HEK293T (cell line): ENCODE data around the gene MAN1B1.

Source experiments
- CTCF ChIA-PET: fragments of 350-600 bp; formaldehyde crosslinking; extraction: SDS; loops from one replicate; lab custom pipeline; 2021; ENCODE audit warnings: antibody characterized with exemption, inconsistent platforms; lab: Yijun Ruan, JAX
- POLR2A ChIA-PET: fragments of 350-600 bp; formaldehyde crosslinking; extraction: SDS; loops from one replicate; lab custom pipeline; 2020; ENCODE audit warnings: antibody characterized with exemption, inconsistent platforms; lab: Yijun Ruan, JAX
- DNase-seq: peaks from one replicate; pipeline ENCODE4 v3.0.0; 2012; ENCODE audit warnings: mixed read lengths; ENCODE audit errors: extremely low spot score
- ARNT ChIP-seq: fragments of 450-650 bp; IDR thresholded peaks from 2 replicates; pipeline ENCODE4 v1.6.1; 2017; ENCODE audit warnings: mild to moderate bottlenecking
- BHLHE40 ChIP-seq: fragments of 450-650 bp; IDR thresholded peaks from 2 replicates; pipeline ENCODE4 v1.6.1; 2016; ENCODE audit warnings: mild to moderate bottlenecking, moderate library complexity, borderline replicate concordance
- CTBP1 ChIP-seq: fragments of 450-650 bp; IDR thresholded peaks from 2 replicates; pipeline ENCODE4 v1.6.1; 2016; ENCODE audit warnings: borderline replicate concordance
- ELF4 ChIP-seq: fragments of 450-650 bp; IDR thresholded peaks from 2 replicates; pipeline ENCODE4 v1.6.1; 2017; ENCODE audit warnings: antibody characterized with exemption
- FOXA1 ChIP-seq: fragments of 450-650 bp; IDR thresholded peaks from 2 replicates; pipeline ENCODE4 v1.6.1; 2016; ENCODE audit warnings: mild to moderate bottlenecking
- FOXK2 ChIP-seq: fragments of 450-650 bp; IDR thresholded peaks from 2 replicates; pipeline ENCODE4 v1.6.1; 2016; ENCODE audit warnings: mild to moderate bottlenecking
- FOXM1 ChIP-seq: fragments of 450-650 bp; IDR thresholded peaks from 2 replicates; pipeline ENCODE4 v1.6.1; 2017; ENCODE audit warnings: mild to moderate bottlenecking, borderline replicate concordance
- HDGF ChIP-seq: fragments of 450-650 bp; IDR thresholded peaks from 2 replicates; pipeline ENCODE4 v1.6.1; 2017; ENCODE audit warnings: antibody characterized with exemption, borderline replicate concordance
- L3MBTL2 ChIP-seq: fragments of 450-650 bp; conservative IDR thresholded peaks from 2 replicates; pipeline ENCODE4 v1.6.1; 2016; ENCODE audit warnings: mild to moderate bottlenecking
- LEF1 ChIP-seq: fragments of 450-650 bp; IDR thresholded peaks from 2 replicates; pipeline ENCODE4 v1.6.1; 2017; ENCODE audit warnings: mild to moderate bottlenecking, borderline replicate concordance
- NFRKB ChIP-seq: fragments of 450-650 bp; IDR thresholded peaks from 2 replicates; pipeline ENCODE4 v1.6.1; 2016; ENCODE audit warnings: mild to moderate bottlenecking, moderate library complexity
- PKNOX1 ChIP-seq: fragments of 450-650 bp; IDR thresholded peaks from 2 replicates; pipeline ENCODE4 v1.6.1; 2016
- SP1 ChIP-seq: fragments of 450-650 bp; IDR thresholded peaks from 2 replicates; pipeline ENCODE4 v1.6.1; 2017
- SUZ12 ChIP-seq: fragments of 450-650 bp; IDR thresholded peaks from 2 replicates; pipeline ENCODE4 v1.6.1; 2016; ENCODE audit warnings: mild to moderate bottlenecking
- TARDBP ChIP-seq: fragments of 450-650 bp; IDR thresholded peaks from 2 replicates; pipeline ENCODE4 v1.6.1; 2016
- ZNF384 ChIP-seq: fragments of 450-650 bp; IDR thresholded peaks from 2 replicates; pipeline ENCODE4 v1.6.1; 2016

MAN1B1 gene

DNA sequence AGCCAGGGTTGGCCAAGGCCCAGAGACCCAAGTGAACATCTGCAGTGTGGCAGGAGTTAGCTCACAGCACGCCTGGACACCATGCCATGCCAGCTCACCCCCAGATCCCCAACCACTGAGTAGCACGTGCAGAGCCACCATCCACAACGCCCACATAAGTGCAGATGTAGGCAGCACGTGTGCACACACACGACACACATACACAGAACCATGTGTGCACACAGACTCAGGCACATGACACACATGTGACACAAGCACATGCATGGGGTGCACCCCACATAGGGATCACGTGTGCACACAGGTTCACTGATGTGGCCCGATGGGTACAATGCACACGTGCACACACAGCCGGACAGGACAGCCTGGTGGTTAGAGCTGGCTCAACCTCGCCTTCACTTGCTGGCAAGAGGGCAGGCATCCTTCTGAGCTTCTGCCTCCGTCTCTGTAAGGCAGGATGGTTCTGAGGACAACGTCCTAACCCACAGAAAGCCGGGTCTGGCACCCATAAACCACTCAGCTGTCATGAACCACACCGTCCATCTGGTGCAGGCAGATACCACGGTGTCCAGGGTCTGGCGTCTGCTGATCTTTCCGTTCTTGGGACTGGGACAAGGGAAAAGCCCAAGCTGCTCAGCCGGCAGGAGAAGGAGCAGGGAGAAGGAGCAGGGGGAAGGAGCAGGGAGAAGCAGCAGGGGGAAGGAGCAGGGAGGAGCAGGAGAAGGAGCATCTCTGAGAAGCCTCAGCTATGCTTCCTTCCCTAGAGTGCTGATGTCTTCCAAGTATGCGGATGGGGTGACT lies 71.0 kb downstream of the MAN1B1 start:
- ChIA-PET CTCF (interaction anchor here (1.0 to 1.9 kb wide), 2 partner anchors 10 to 70 kb away, joined by 3 to 5 read pairs; partner anchors contain the start of gene RNF224), POLR2A (interaction anchor here (0.9 to 2.7 kb wide), 3 partner anchors 11 to 310 kb away, joined by 3 to 21 read pairs (median 3); no protein-coding TSS in a partner anchor)
- TF ChIP-seq SUZ12: no peak
- no peak for TF ChIP-seq PKNOX1
- TF ChIP-seq FOXM1: no peak
- no peak for TF ChIP-seq FOXK2
- TF ChIP-seq FOXA1: no peak
- TF ChIP-seq HDGF: no peak
- no peak for TF ChIP-seq NFRKB
- TF ChIP-seq L3MBTL2: no peak
- no peak for TF ChIP-seq BHLHE40
- no peak for TF ChIP-seq ZNF384
- no peak for TF ChIP-seq CTBP1
- no peak for TF ChIP-seq ARNT
- TF ChIP-seq ELF4: no peak
- TF ChIP-seq LEF1: no peak
- TF ChIP-seq TARDBP: no peak
- TF ChIP-seq SP1: no peak
- no peak for DNase-seq

DNA sequence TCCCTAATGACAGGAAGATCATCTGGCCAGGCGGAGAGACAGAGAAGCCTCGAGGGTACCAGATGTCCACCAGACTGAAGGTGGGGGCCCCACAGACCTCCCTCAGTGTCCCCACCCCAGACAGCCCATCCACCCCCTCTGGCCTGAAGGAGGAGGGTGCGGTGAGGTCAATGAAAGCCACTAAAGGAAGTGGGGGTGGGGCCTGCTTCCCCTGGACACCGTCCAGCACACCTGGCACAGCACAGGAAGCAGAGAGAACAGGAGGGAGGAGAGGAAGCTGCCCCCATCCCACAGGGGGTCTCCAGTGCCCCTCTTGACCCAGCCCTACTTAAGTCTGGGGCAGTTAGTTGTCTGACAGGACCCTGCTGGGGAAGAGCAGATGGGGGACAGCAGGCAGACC lies 71.8 kb downstream of the MAN1B1 start:
- CTCF ChIA-PET: interaction anchor here (1.0 kb wide), 1 partner anchor 69 kb away, joined by 3 read pairs; the partner anchor contains the start of gene RNF224

More for the DNA sequence above, 71.8 kb downstream of the MAN1B1 start:
- no peak for TF ChIP-seq FOXM1
- TF ChIP-seq PKNOX1: no peak
- no peak for TF ChIP-seq ELF4
- no peak for TF ChIP-seq FOXK2
- no peak for TF ChIP-seq L3MBTL2
- TF ChIP-seq CTBP1: no peak
- TF ChIP-seq TARDBP: no peak
- TF ChIP-seq BHLHE40: no peak
- no peak for TF ChIP-seq SUZ12
- TF ChIP-seq ARNT: no peak
- no peak for TF ChIP-seq HDGF
- no peak for TF ChIP-seq LEF1
- TF ChIP-seq SP1: no peak
- no peak for TF ChIP-seq NFRKB
- TF ChIP-seq FOXA1: no peak
- no peak for TF ChIP-seq ZNF384
- no peak for DNase-seq
- POLR2A ChIA-PET: interaction anchor here (1.5 to 2.7 kb wide), 2 partner anchors 29 to 72 kb away, joined by 3 to 21 read pairs; partner anchors contain the start of gene MAN1B1
